ENCODE data around the gene DNAJB12.

- TF ChIP-seq ZNF274 (IDR thresholded peaks at IDR 0.05; ENCODE audit: low read depth, low read length) (no peak), YY1 (IDR thresholded peaks at IDR 0.05; ENCODE audit: insufficient read depth, insufficient read length) (no peak)
Measured at GRCh38 chr10:72316386-72316700, 38.4 kb downstream of the DNAJB12 start.
